Epithelial cell of proximal tubule (primary cell): Measurements from ENCODE around the gene CHAF1A. TPM values are rescaled to one million over a fixed set of nuclear protein-coding genes. Genes with fewer than 3 reads are reported as not detected.
A peak's percentile ranks its signal among the peaks of the same experiment; 100 is the strongest.

Experiments
- DNase-seq: peaks from one replicate; pipeline ENCODE4 v3.0.0-alpha.2; 2011; ENCODE audit warnings: low read depth
- H3K4me3 ChIP-seq: 2 replicates; pipeline ENCODE4 v1.5.1; 2011; ENCODE audit warnings: low read depth, mild to moderate bottlenecking, low read length
- CTCF ChIP-seq: conservative IDR thresholded peaks from 2 replicates; pipeline ENCODE4 v1.5.1; 2012; ENCODE audit warnings: low read depth, mild to moderate bottlenecking, low read length
- total RNA-seq: library from RNA; depleted of rRNA; stranded (reverse); fragments of >200 nt; gene quantifications from 2 replicates; pipeline ENCODE4 v1.2.3, GENCODE V29; 2015

CHAF1A gene
- total RNA-seq, 1 donor from 2014 or later = 36.7 TPM

GRCh38 chr19:4390017-4390566 lies 12.3 kb upstream of the CHAF1A start:
- no peak overlapping the region for H3K4me3 ChIP-seq
- no peak for DNase-seq
- TF ChIP-seq CTCF = no peak

GRCh38 chr19:4390567-4391305 lies 11.7 kb upstream of the CHAF1A start:
- no peak for DNase-seq
- TF ChIP-seq CTCF = no peak
- H3K4me3 ChIP-seq = peak overlapping the region; percentile 11

GRCh38 chr19:4391306-4391693 lies 11.1 kb upstream of the CHAF1A start:
- no peak overlapping the region for H3K4me3 ChIP-seq
- TF ChIP-seq CTCF = no peak
- DNase-seq = no peak

- DNase-seq = no peak
- H3K4me3 ChIP-seq = peak overlapping the region; percentile 25
- TF ChIP-seq CTCF = no peak
Measured at GRCh38 chr19:4391701-4392483, 10.5 kb upstream of the CHAF1A start.

GRCh38 chr19:4393947-4394590 lies 8.4 kb upstream of the CHAF1A start:
- no peak for TF ChIP-seq CTCF
- DNase-seq = no peak
- H3K4me3 ChIP-seq = no peak overlapping the region

GRCh38 chr19:4396949-4397783 lies 5.3 kb upstream of the CHAF1A start:
- no peak for TF ChIP-seq CTCF
- H3K4me3 ChIP-seq = no peak overlapping the region
- no peak for DNase-seq
